Osteocyte (in vitro differentiated cells): ENCODE data around the gene ANKRD28. TPM values are rescaled to one million over a fixed set of nuclear protein-coding genes. Genes with fewer than 3 reads are reported as not detected.
A peak's percentile ranks its signal among the peaks of the same experiment; 100 is the strongest.
"Not testable (repeated sequence)": the region's sequence is repeated elsewhere in the genome, so short reads cannot be mapped to it uniquely, and the experiment has no call there.

Experiments used
- DNase-seq: peaks from one replicate; pipeline ENCODE4 v3.0.0; 2021; ENCODE audit warnings: mixed read lengths; ENCODE audit not compliant: unreplicated experiment; ENCODE audit errors: extremely low spot score
- H3K27ac Mint-ChIP-seq: one replicate; pipeline ENCODE4 v1.8.0; 2021; ENCODE audit warnings: mild to moderate bottlenecking, mixed read lengths; ENCODE audit not compliant: unreplicated experiment
- H3K27me3 Mint-ChIP-seq: one replicate; pipeline ENCODE4 v1.8.0; 2021; ENCODE audit warnings: mixed read lengths; ENCODE audit not compliant: unreplicated experiment
- H3K36me3 Mint-ChIP-seq: one replicate; pipeline ENCODE4 v1.8.0; 2021; ENCODE audit warnings: mixed read lengths; ENCODE audit not compliant: unreplicated experiment
- H3K4me1 Mint-ChIP-seq: one replicate; pipeline ENCODE4 v1.8.0; 2021; ENCODE audit warnings: mixed read lengths; ENCODE audit not compliant: unreplicated experiment
- H3K4me3 Mint-ChIP-seq: one replicate; pipeline ENCODE4 v1.8.0; 2021; ENCODE audit warnings: mild to moderate bottlenecking, moderate library complexity, mixed read lengths; ENCODE audit not compliant: unreplicated experiment
- H3K9me3 Mint-ChIP-seq: one replicate; pipeline ENCODE4 v1.8.0; 2021; ENCODE audit warnings: mixed read lengths; ENCODE audit not compliant: unreplicated experiment
- long read RNA-seq: library from polyadenylated mRNA; unstranded; transcript quantifications from one replicate; pipeline ENCODE4 v2.0.0, GENCODE V29; 2021
- total RNA-seq: library from RNA; stranded (reverse); gene quantifications from 2 replicates; pipeline ENCODE4 v1.2.1, GENCODE V29; 2021
- TF ChIP-seq, protein P1 (sequence below): fragments of 200-600 bp; sonication (generic); IDR thresholded peaks from 2 replicates; pipeline ENCODE4 v1.5.0; 2021; ENCODE audit warnings: antibody characterized with exemption, mild to moderate bottlenecking, moderate library complexity

The ANKRD28 gene
- 151 and 160 TPM in 2 replicates for total RNA-seq
- long read RNA-seq, full-length matches to known transcripts: 3 of 194 reads
- long read RNA-seq, partial matches to known transcripts: 77 of 194 reads
- long read RNA-seq, other reads (novel, unspliced or antisense): 114 of 194 reads

DNA sequence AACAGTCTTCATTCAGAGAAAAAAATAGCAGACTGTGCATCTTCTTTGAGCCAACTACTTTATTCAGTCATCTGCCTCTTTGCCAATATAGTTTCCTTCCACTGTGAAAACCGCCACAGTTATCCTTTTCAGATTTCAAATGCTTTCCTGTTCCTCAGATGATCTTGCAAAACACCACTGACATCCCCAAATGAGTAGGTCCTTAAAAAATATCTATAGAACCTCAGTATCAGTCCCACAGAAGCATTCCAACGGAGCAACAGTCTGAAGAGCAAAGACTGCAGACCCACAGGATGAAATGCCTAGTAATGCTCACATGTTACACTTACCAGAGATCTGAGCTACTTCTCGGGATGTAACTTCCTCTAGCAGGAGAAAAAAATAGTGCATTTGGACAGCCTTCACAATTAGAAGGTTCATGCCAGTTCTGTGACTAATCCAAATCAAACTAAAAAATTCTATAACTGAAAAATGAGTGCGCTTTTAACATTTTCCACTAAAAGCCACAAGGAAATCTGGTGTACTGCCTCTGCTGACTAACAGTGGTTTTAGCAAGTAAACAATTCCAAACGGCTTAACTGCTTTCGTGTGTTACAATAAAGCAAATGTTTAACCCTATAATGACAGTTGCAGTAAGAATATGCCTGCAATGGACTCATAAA lies at the start of gene ANKRD28:
Gene ANKRD28, minus strand, starts transcription at position 338 of the 662 bp plus-strand sequence. CDS start 1,458 bp downstream, outside the sequence.
- DNase-seq: no peak
- Mint-ChIP-seq H3K4me3 (peak within 1 kb of the TSS; percentile 93), H3K27ac (peak within 1 kb of the TSS; percentile 99), H3K4me1 (peaks cover 29% of the 10 kb centered on the region), H3K27me3 (no peaks in the 10 kb centered on the region), H3K9me3 (no peaks in the 10 kb centered on the region), H3K36me3 (peaks cover 14% of the 10 kb centered on the region)
- TF ChIP-seq, protein P1, sequence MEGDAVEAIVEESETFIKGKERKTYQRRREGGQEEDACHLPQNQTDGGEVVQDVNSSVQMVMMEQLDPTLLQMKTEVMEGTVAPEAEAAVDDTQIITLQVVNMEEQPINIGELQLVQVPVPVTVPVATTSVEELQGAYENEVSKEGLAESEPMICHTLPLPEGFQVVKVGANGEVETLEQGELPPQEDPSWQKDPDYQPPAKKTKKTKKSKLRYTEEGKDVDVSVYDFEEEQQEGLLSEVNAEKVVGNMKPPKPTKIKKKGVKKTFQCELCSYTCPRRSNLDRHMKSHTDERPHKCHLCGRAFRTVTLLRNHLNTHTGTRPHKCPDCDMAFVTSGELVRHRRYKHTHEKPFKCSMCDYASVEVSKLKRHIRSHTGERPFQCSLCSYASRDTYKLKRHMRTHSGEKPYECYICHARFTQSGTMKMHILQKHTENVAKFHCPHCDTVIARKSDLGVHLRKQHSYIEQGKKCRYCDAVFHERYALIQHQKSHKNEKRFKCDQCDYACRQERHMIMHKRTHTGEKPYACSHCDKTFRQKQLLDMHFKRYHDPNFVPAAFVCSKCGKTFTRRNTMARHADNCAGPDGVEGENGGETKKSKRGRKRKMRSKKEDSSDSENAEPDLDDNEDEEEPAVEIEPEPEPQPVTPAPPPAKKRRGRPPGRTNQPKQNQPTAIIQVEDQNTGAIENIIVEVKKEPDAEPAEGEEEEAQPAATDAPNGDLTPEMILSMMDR: peak; percentile 54

- TF ChIP-seq, protein P1: no peak
- H3K27me3 Mint-ChIP-seq: no peaks in the 10 kb centered on the region
- no peaks in the 10 kb centered on the region for H3K9me3 Mint-ChIP-seq
- no peak overlapping the region for H3K27ac Mint-ChIP-seq
- no peaks in the 10 kb centered on the region for H3K36me3 Mint-ChIP-seq
- H3K4me3 Mint-ChIP-seq: no peak overlapping the region
- no peaks in the 10 kb centered on the region for H3K4me1 Mint-ChIP-seq
- no peak for DNase-seq
Measured at GRCh38 chr3:15847239-15847638, 49.5 kb upstream of the ANKRD28 start.

GRCh38 chr3:15846606-15847005 lies 48.8 kb upstream of the ANKRD28 start:
- no peaks in the 10 kb centered on the region for H3K27me3 Mint-ChIP-seq
- no peak overlapping the region for H3K27ac Mint-ChIP-seq

GRCh38 chr3:15845475-15845874 lies 47.7 kb upstream of the ANKRD28 start:
- Mint-ChIP-seq H3K36me3 (peaks cover 7% of the 10 kb centered on the region), H3K27ac (no peak overlapping the region), H3K27me3 (no peaks in the 10 kb centered on the region), H3K9me3 (peaks cover 7% of the 10 kb centered on the region), H3K4me3 (no peak overlapping the region), H3K4me1 (no peaks in the 10 kb centered on the region)
- no peak for DNase-seq
- TF ChIP-seq, protein P1: no peak

More at GRCh38 chr3:15846606-15847005, 48.8 kb upstream of the ANKRD28 start:
- Mint-ChIP-seq H3K9me3 (no peaks in the 10 kb centered on the region), H3K36me3 (peaks cover under 1% of the 10 kb centered on the region), H3K4me3 (no peak overlapping the region), H3K4me1 (no peaks in the 10 kb centered on the region)
- no peak for DNase-seq
- TF ChIP-seq, protein P1: no peak

- H3K4me3 Mint-ChIP-seq: no peak overlapping the region
- no peak overlapping the region for H3K27ac Mint-ChIP-seq
- H3K4me1 Mint-ChIP-seq: no peaks in the 10 kb centered on the region
- H3K9me3 Mint-ChIP-seq: peaks cover 13% of the 10 kb centered on the region
- no peaks in the 10 kb centered on the region for H3K27me3 Mint-ChIP-seq
- peaks cover 12% of the 10 kb centered on the region for H3K36me3 Mint-ChIP-seq
- no peak for DNase-seq
- TF ChIP-seq, protein P1: no peak
Measured at GRCh38 chr3:15844889-15845288, 47.1 kb upstream of the ANKRD28 start.

DNA sequence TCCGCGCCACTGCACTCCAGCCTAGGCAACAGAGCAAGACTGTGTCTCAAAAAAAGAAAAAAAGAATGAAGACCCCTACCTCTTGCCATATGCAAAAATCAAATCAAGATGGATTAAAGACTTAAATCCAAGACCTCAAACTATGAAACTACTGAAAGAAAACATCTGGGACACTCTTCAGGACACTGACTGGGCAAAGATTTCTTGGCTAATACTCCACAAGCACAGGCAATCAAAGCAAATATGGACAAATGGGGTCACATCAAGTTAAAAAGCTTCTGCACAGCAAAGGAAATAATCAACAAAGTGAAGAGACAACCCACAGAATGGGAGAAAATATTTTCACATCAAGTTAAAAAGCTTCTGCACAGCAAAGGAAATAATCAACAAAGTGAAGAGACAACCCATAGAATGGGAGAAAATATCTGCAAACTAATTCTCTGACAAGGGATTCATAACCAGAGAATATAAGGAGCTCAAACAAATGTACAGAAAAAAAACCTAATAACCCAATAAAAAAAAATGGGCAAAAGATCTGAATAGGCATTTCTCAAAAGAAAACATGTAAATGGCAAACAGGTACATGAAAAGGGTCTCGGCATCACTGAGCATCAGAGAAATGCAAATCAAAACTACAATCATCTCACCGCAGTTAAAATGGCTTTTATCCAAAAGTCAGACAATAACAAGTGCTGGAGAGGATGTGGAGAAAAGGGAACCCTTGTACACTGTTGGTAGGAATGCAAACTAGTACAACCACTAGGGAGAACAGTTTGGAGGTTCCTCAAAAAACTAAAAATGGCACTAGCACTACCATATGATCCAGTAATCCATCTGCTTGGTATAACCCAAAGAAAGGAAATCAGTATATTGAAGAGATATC lies 43.6 kb upstream of the ANKRD28 start:
- peaks cover 22% of the 10 kb centered on the region for H3K9me3 Mint-ChIP-seq

More for the DNA sequence above, 43.6 kb upstream of the ANKRD28 start:
- not testable (repeated sequence) for H3K4me3 Mint-ChIP-seq, DNase-seq, H3K4me1 Mint-ChIP-seq, H3K27ac Mint-ChIP-seq, H3K27me3 Mint-ChIP-seq
- peaks cover 15% of the 10 kb centered on the region for H3K36me3 Mint-ChIP-seq
